GM12878 (cell line): ENCODE data around the gene MIPOL1. TPM values are rescaled to one million over a fixed set of nuclear protein-coding genes. Genes with fewer than 3 reads are reported as not detected.

Experiments used
- ATAC-seq: fragments of 200-7000 bp; cut with Tn5 transposase; 3 replicates; pipeline ENCODE4 v1.9.1; 2020; ENCODE audit warnings: mild to moderate bottlenecking, moderate library complexity
- BruUV-seq: library from RNA; stranded (reverse); fragments of 400-500 nt; replicated peaks from 2 replicates; lab custom pipeline; 2021; lab: Mats Ljungman, UMichigan
- CTCF ChIA-PET: fragments of 300-600 bp; sonication (Branson Sonifier 250); formaldehyde crosslinking; extraction: SDS; loops from one replicate; lab custom pipeline; 2021; ENCODE audit warnings: inconsistent platforms; lab: Yijun Ruan, JAX
- POLR2A ChIA-PET: fragments of 350-600 bp; formaldehyde crosslinking; extraction: SDS; loops from one replicate; lab custom pipeline; 2021; ENCODE audit warnings: inconsistent platforms; lab: Charles Lee
- RAD21 ChIA-PET: fragments of 300-600 bp; sonication (Branson Sonifier 250); formaldehyde crosslinking; loops from one replicate; lab custom pipeline; 2023; ENCODE audit warnings: antibody characterized with exemption; ENCODE audit not compliant: unreplicated experiment; lab: Charles Lee
- SMC1A ChIA-PET: fragments of 300-600 bp; sonication (Branson Sonifier 250); formaldehyde crosslinking; loops from one replicate; lab custom pipeline; 2023; ENCODE audit not compliant: unreplicated experiment, uncharacterized antibody; lab: Charles Lee
- DNase-seq: peaks from one replicate; pipeline ENCODE4 v3.0.0-alpha.2; 2011; ENCODE audit warnings: low read depth, low spot score
- FAIRE-seq: peaks from 3 replicates; lab custom pipeline; 2011; peaks lifted over from hg19 to GRCh38; lab: Jason Lieb, UNC
- H2AFZ ChIP-seq: 2 replicates; pipeline ENCODE4 v1.6.0; 2011; ENCODE audit warnings: low read depth, low read length, control low read depth; ENCODE audit not compliant: control insufficient read depth
- H3K27ac ChIP-seq: 2 replicates; pipeline ENCODE4 v1.5.1; 2011; ENCODE audit warnings: control low read depth; ENCODE audit not compliant: control insufficient read depth, insufficient read depth
- H3K27me3 ChIP-seq, 2 experiments: replicated peaks in 1 of 2; 2 replicates each; pipeline versions ENCODE4 v1.6.0 to v1.6.1; 2011; ENCODE audit warnings: low read length in 1 of 2; ENCODE audit not compliant: control insufficient read depth in 2 of 2, insufficient read depth in 2 of 2
- H3K36me3 ChIP-seq, 2 experiments: 2 replicates each; pipeline ENCODE4 v1.5.1; 2011; ENCODE audit warnings: low read length in 1 of 2; ENCODE audit not compliant: control insufficient read depth in 2 of 2, insufficient read depth in 2 of 2
- H3K4me1 ChIP-seq: 2 replicates; pipeline ENCODE4 v1.6.1; 2011; ENCODE audit warnings: mild to moderate bottlenecking, low read length, moderate library complexity, mixed read lengths; ENCODE audit not compliant: control insufficient read depth, insufficient read depth
- H3K4me2 ChIP-seq: 2 replicates; pipeline ENCODE4 v1.6.0; 2011; ENCODE audit warnings: control low read depth; ENCODE audit not compliant: control insufficient read depth, insufficient read depth
- H3K4me3 ChIP-seq: fragments of 200-600 bp; sonication (generic); 2 replicates; pipeline ENCODE4 v1.5.1; 2016
- H3K79me2 ChIP-seq: 2 replicates; pipeline ENCODE4 v1.6.0; 2011; ENCODE audit warnings: low read length; ENCODE audit not compliant: control insufficient read depth, insufficient read depth
- H3K9ac ChIP-seq: 2 replicates; pipeline ENCODE4 v1.8.0; 2011; ENCODE audit warnings: low read length, control low read depth, mixed read lengths; ENCODE audit not compliant: control insufficient read depth, insufficient read depth
- H3K9me3 ChIP-seq: replicated peaks from 3 replicates; pipeline ENCODE4 v1.5.1; 2011; ENCODE audit warnings: mild to moderate bottlenecking, low read length; ENCODE audit not compliant: control insufficient read depth, insufficient read depth
- H4K20me1 ChIP-seq: 2 replicates; pipeline ENCODE4 v1.6.0; 2011; ENCODE audit not compliant: control insufficient read depth, insufficient read depth
- CHD2 ChIP-seq: IDR thresholded peaks from 2 replicates; pipeline ENCODE4 v1.6.1; 2011; ENCODE audit warnings: low read depth, low read length, improper control_type of control experiment, borderline replicate concordance
- ETV6 ChIP-seq, 2 experiments: fragments of 450-650 bp in 1 of 2; IDR thresholded peaks in 1 of 2; conservative IDR thresholded peaks in 1 of 2; 2 replicates each; pipeline ENCODE4 v1.6.1; 2014; ENCODE audit warnings: antibody characterized with exemption in 1 of 2, borderline replicate concordance in 1 of 2, low read depth in 1 of 2, mild to moderate bottlenecking in 1 of 2, moderate library complexity in 1 of 2
- FOXK2 ChIP-seq: fragments of 450-650 bp; IDR thresholded peaks from 2 replicates; pipeline ENCODE4 v1.6.1; 2017; ENCODE audit warnings: mild to moderate bottlenecking, moderate library complexity
- HDAC6 ChIP-seq: fragments of 200-600 bp; sonication (generic); IDR thresholded peaks from one replicate; pipeline ENCODE4 v1.8.0; 2017; ENCODE audit warnings: antibody characterized with exemption; ENCODE audit not compliant: unreplicated experiment
- NFXL1 ChIP-seq: fragments of 450-650 bp; IDR thresholded peaks from 2 replicates; pipeline ENCODE4 v1.6.1; 2017; ENCODE audit warnings: antibody characterized with exemption, mild to moderate bottlenecking, borderline replicate concordance
- POLR2AphosphoS2 ChIP-seq: IDR thresholded peaks from 2 replicates; pipeline ENCODE4 v1.6.1; 2011; ENCODE audit warnings: low read depth, mild to moderate bottlenecking, low read length, improper control_type of control experiment, moderate library complexity
- POU2F2 ChIP-seq: IDR thresholded peaks from 3 replicates; pipeline ENCODE4 v1.6.1; 2011; ENCODE audit warnings: low read depth, mild to moderate bottlenecking, low read length, borderline replicate concordance
- RAD21 ChIP-seq: IDR thresholded peaks from 2 replicates; pipeline ENCODE4 v1.6.1; 2011; ENCODE audit warnings: mild to moderate bottlenecking, low read depth, low read length, moderate library complexity; ENCODE audit not compliant: insufficient read depth
- RFX5 ChIP-seq: IDR thresholded peaks from 2 replicates; pipeline ENCODE4 v1.6.1; 2011; ENCODE audit warnings: low read depth, low read length, improper control_type of control experiment
- YY1 ChIP-seq: IDR thresholded peaks from 2 replicates; pipeline ENCODE4 v1.6.1; 2011; ENCODE audit warnings: low read depth, mild to moderate bottlenecking, low read length
- ZNF24 ChIP-seq: fragments of 450-650 bp; IDR thresholded peaks from 2 replicates; pipeline ENCODE4 v1.6.1; 2017; ENCODE audit warnings: antibody characterized with exemption, mild to moderate bottlenecking
- ZNF384 ChIP-seq: IDR thresholded peaks from 2 replicates; pipeline ENCODE4 v1.6.1; 2012; ENCODE audit warnings: low read depth, mild to moderate bottlenecking, low read length, improper control_type of control experiment, borderline replicate concordance
- WGBS: methylation state at CpG from one replicate; pipeline ENCODE4 v1.1.6; 2016; ENCODE audit warnings: low lambda C conversion rate; ENCODE audit not compliant: insufficient replicate concordance, insufficient coverage; ENCODE audit errors: missing lambda C conversion rate; 5-methylcytosine and 5-hydroxymethylcytosine counted together
- in situ Hi-C: fragments of 300-500 bp; cut with MboI; formaldehyde crosslinking; loops from 9 replicates; pipeline ENCODE4 v1.14.3; 2018; ENCODE audit warnings: mixed read lengths
- intact Hi-C: fragments of 100-400 bp; cut with micrococcal nuclease; formaldehyde crosslinking; loops from one replicate; pipeline ENCODE4 v1.14.2; 2022; ENCODE audit not compliant: unreplicated experiment
- polyA plus RNA-seq, 11 experiments: library from polyadenylated mRNA; depleted of rRNA in 4 of 11; unstranded in 6 of 11; stranded (reverse) in 5 of 11; fragments of >200 nt; fragmentation: Nextera tagmentation in 4 of 11; fragmentation: Illumina TruSeq in 1 of 11; extraction: Ambion mirVana in 4 of 11; extraction: Trizol in 1 of 11; gene quantifications; 1 replicate in 1 of 11; 2 replicates in 10 of 11; pipeline versions ENCODE4 v1.2.1 to v1.2.3, GENCODE V29; 2011 to 2016; ENCODE audit warnings: inconsistent platforms in 2 of 11, missing spikeins in 2 of 11, low read depth in 1 of 11
- total RNA-seq, 4 experiments: library from RNA; depleted of rRNA in 3 of 4; stranded (reverse); fragments of >200 nt in 3 of 4; fragmentation: Illumina TruSeq in 1 of 4; extraction: Trizol in 1 of 4; gene quantifications; 2 replicates each; pipeline versions ENCODE4 v1.2.1 to v1.2.3, GENCODE V29; 2013 to 2021
- TF ChIP-seq, protein P1 (sequence below): fragments of 450-650 bp; formaldehyde crosslinking; IDR thresholded peaks from 2 replicates; pipeline ENCODE4 v1.4.0; 2022; ENCODE audit warnings: mild to moderate bottlenecking, moderate library complexity
- TF ChIP-seq, protein P2 (sequence below): fragments of 450-650 bp; IDR thresholded peaks from 2 replicates; pipeline ENCODE4 v1.6.1; 2017; ENCODE audit warnings: mild to moderate bottlenecking, moderate library complexity
- TF ChIP-seq, protein P3 (sequence below): fragments of 150-350 bp; IDR thresholded peaks from 2 replicates; pipeline ENCODE4 v1.6.1; 2016; ENCODE audit warnings: low read depth, low read length

Gene MIPOL1
- total and polyA plus RNA-seq, 10 of the 15 experiments (the other 5 are each of a cell fraction or from before 2014, with no cell fraction given): 0.06 TPM; not detected in 9

DNA sequence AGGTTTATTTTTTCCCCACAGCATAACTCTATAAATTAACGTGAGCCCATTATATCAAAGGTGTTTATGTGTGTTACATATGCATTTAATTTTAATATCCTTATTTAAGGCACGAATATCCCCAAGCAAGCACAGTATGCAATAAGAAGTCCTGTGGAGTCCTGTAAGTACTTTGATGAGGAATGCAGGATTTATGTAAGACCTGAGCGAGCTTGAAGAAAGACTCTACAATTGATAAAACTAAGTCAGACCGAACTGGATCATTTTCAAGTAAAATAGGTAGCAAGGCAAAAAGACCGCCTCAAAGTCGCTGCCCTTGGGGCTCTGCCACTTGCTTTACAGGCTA, 26.1 kb upstream of the MIPOL1 start:
- H2AFZ ChIP-seq: no peak overlapping the region
- H3K9ac ChIP-seq: no peak overlapping the region
- no peaks in the 10 kb centered on the region for H4K20me1 ChIP-seq
- WGBS: 4% methylated on average over 6 of the region's 6 CpGs
- H3K27ac ChIP-seq: no peak overlapping the region
- H3K4me1 ChIP-seq: no peaks in the 10 kb centered on the region
- no peaks in the 10 kb centered on the region for H3K79me2 ChIP-seq
- FAIRE-seq (no peak), ATAC-seq (no peak), DNase-seq (no peak)
- POLR2A ChIA-PET: no interaction called here
- H3K27me3 ChIP-seq: no peaks in the 10 kb centered on the region
- RAD21 ChIA-PET: no interaction called here
- in situ Hi-C loops: no loop called here
- intact Hi-C loops: no loop called here
- H3K9me3 ChIP-seq: no peaks in the 10 kb centered on the region; the same call in 2 of the 3 replicates
- BruUV-seq: no TSS peak
- no peak overlapping the region for H3K4me3 ChIP-seq
- SMC1A ChIA-PET: no interaction called here
- H3K4me2 ChIP-seq: no peak overlapping the region
- H3K36me3 ChIP-seq: no peaks in the 10 kb centered on the region
- CTCF ChIA-PET: no interaction called here
- TF ChIP-seq ZNF24 (no peak), ZNF384 (no peak), YY1 (no peak), RFX5 (no peak), CHD2 (no peak), POLR2AphosphoS2 (no peak), POU2F2 (no peak), ETV6 (conservative IDR thresholded peaks at IDR 0.05 in 1 of 2, IDR thresholded peaks at IDR 0.05 in 1 of 2; ENCODE audit: borderline replicate concordance in 1 of 2, low read depth in 1 of 2) (no peak), HDAC6 (no peak), FOXK2 (no peak), RAD21 (no peak), NFXL1 (no peak)
- TF ChIP-seq, protein P1, sequence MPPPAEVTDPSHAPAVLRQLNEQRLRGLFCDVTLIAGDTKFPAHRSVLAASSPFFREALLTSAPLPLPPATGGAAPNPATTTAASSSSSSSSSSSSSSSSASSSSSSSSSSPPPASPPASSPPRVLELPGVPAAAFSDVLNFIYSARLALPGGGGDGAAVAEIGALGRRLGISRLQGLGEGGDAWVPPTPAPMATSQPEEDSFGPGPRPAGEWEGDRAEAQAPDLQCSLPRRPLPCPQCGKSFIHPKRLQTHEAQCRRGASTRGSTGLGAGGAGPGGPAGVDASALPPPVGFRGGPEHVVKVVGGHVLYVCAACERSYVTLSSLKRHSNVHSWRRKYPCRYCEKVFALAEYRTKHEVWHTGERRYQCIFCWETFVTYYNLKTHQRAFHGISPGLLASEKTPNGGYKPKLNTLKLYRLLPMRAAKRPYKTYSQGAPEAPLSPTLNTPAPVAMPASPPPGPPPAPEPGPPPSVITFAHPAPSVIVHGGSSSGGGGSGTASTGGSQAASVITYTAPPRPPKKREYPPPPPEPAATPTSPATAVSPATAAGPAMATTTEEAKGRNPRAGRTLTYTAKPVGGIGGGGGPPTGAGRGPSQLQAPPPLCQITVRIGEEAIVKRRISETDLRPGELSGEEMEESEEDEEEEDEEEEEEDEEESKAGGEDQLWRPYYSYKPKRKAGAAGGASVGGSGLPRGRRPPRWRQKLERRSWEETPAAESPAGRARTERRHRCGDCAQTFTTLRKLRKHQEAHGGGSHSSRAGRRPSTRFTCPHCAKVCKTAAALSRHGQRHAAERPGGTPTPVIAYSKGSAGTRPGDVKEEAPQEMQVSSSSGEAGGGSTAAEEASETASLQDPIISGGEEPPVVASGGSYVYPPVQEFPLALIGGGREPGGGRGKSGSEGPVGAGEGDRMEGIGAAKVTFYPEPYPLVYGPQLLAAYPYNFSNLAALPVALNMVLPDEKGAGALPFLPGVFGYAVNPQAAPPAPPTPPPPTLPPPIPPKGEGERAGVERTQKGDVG (CRISPR knock-in tag): no peak
- TF ChIP-seq, protein P2, sequence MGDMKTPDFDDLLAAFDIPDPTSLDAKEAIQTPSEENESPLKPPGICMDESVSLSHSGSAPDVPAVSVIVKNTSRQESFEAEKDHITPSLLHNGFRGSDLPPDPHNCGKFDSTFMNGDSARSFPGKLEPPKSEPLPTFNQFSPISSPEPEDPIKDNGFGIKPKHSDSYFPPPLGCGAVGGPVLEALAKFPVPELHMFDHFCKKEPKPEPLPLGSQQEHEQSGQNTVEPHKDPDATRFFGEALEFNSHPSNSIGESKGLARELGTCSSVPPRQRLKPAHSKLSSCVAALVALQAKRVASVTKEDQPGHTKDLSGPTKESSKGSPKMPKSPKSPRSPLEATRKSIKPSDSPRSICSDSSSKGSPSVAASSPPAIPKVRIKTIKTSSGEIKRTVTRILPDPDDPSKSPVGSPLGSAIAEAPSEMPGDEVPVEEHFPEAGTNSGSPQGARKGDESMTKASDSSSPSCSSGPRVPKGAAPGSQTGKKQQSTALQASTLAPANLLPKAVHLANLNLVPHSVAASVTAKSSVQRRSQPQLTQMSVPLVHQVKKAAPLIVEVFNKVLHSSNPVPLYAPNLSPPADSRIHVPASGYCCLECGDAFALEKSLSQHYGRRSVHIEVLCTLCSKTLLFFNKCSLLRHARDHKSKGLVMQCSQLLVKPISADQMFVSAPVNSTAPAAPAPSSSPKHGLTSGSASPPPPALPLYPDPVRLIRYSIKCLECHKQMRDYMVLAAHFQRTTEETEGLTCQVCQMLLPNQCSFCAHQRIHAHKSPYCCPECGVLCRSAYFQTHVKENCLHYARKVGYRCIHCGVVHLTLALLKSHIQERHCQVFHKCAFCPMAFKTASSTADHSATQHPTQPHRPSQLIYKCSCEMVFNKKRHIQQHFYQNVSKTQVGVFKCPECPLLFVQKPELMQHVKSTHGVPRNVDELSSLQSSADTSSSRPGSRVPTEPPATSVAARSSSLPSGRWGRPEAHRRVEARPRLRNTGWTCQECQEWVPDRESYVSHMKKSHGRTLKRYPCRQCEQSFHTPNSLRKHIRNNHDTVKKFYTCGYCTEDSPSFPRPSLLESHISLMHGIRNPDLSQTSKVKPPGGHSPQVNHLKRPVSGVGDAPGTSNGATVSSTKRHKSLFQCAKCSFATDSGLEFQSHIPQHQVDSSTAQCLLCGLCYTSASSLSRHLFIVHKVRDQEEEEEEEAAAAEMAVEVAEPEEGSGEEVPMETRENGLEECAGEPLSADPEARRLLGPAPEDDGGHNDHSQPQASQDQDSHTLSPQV: no peak
- TF ChIP-seq, protein P3, sequence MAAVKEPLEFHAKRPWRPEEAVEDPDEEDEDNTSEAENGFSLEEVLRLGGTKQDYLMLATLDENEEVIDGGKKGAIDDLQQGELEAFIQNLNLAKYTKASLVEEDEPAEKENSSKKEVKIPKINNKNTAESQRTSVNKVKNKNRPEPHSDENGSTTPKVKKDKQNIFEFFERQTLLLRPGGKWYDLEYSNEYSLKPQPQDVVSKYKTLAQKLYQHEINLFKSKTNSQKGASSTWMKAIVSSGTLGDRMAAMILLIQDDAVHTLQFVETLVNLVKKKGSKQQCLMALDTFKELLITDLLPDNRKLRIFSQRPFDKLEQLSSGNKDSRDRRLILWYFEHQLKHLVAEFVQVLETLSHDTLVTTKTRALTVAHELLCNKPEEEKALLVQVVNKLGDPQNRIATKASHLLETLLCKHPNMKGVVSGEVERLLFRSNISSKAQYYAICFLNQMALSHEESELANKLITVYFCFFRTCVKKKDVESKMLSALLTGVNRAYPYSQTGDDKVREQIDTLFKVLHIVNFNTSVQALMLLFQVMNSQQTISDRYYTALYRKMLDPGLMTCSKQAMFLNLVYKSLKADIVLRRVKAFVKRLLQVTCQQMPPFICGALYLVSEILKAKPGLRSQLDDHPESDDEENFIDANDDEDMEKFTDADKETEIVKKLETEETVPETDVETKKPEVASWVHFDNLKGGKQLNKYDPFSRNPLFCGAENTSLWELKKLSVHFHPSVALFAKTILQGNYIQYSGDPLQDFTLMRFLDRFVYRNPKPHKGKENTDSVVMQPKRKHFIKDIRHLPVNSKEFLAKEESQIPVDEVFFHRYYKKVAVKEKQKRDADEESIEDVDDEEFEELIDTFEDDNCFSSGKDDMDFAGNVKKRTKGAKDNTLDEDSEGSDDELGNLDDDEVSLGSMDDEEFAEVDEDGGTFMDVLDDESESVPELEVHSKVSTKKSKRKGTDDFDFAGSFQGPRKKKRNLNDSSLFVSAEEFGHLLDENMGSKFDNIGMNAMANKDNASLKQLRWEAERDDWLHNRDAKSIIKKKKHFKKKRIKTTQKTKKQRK: no peak
